Measurements from ENCODE around the gene ABHD16A.

Gene ABHD16A

GRCh38 chr6:31660381-31661261 lies 42.5 kb downstream of the ABHD16A start, which contains the start of gene C6orf47:
TSS of gene C6orf47 (minus strand) at chr6:31660778. CDS start at chr6:31659947, 831 bp downstream.
- DNase-seq, result peak; percentile 89

GRCh38 chr6:31659649-31660380 lies 43.3 kb downstream of the ABHD16A start:
- no peak for DNase-seq

- no peak for DNase-seq
Measured at GRCh38 chr6:31658983-31659648, 44.0 kb downstream of the ABHD16A start.

- no peak for DNase-seq
Measured at GRCh38 chr6:31658158-31658688, 44.9 kb downstream of the ABHD16A start.

- DNase-seq, result no peak
Measured at GRCh38 chr6:31657406-31658157, 45.5 kb downstream of the ABHD16A start.

GRCh38 chr6:31655349-31656237 lies 47.5 kb downstream of the ABHD16A start, which contains the start of gene APOM:
TSS of gene APOM (plus strand) at chr6:31655894. CDS start at chr6:31655967, 73 bp downstream.
- no peak for DNase-seq

- DNase-seq, result no peak
Measured at GRCh38 chr6:31654574-31655348, 48.4 kb downstream of the ABHD16A start.

- peak; percentile 98 for DNase-seq
Measured at GRCh38 chr6:31652925-31653724, 50.0 kb downstream of the ABHD16A start.

GRCh38 chr6:31651602-31652191 lies 51.4 kb downstream of the ABHD16A start:
- peak; percentile 65 for DNase-seq

GRCh38 chr6:31645325-31645724 lies 57.8 kb downstream of the ABHD16A start:
- DNase-seq, result no peak

- no peak for DNase-seq
Measured at GRCh38 chr6:31643818-31644454, 59.2 kb downstream of the ABHD16A start.

- no peak for DNase-seq
Measured at GRCh38 chr6:31642798-31643570, 60.1 kb downstream of the ABHD16A start.

GRCh38 chr6:31641370-31641769 lies 61.8 kb downstream of the ABHD16A start:
- DNase-seq, result no peak

GRCh38 chr6:31640612-31641011 lies 62.5 kb downstream of the ABHD16A start:
- DNase-seq, result no peak

- DNase-seq, result no peak
Measured at GRCh38 chr6:31639449-31639861, 63.7 kb downstream of the ABHD16A start.

- no peak for DNase-seq
Measured at GRCh38 chr6:31639043-31639442, 64.1 kb downstream of the ABHD16A start.
